ENCODE measurements around the gene DHRS2. TPM values are rescaled to one million over a fixed set of nuclear protein-coding genes. Genes with fewer than 3 reads are reported as not detected.
"Not testable (repeated sequence)": the region's sequence is repeated elsewhere in the genome, so short reads cannot be mapped to it uniquely, and the experiment has no call there.

The DHRS2 gene
- total and polyA plus RNA-seq, 5 donors from 2014 or later, result 0.25 TPM; not detected in 4

DNA sequence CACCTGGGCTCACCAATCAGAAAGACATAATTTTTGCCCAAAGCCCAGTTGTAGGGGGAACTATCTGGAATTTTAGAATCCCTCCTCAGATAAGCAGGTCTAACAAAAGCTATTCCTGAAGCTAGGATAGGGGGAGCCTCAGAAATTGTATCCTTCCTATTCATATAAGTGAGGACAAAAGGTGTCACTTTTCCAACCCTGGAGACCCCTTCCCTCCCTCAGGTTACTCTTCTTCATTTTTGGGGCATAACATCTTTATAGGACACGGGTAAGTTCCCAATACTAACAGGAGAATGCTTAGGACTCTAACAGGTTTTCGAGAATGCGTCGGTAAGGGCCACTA is 1.1 kb downstream of the DHRS2 start:
- H3K27me3 ChIP-seq (ENCODE audit: control insufficient read depth, insufficient read depth, low read length); H3K9me3 ChIP-seq (ENCODE audit: control insufficient read depth in 2 of 2, low read length in 2 of 2); H3K4me3 Mint-ChIP-seq; H3K4me1 Mint-ChIP-seq; H3K27ac ChIP-seq (ENCODE audit: insufficient read depth, low read length, poor library complexity, severe bottlenecking); ATAC-seq (ENCODE audit: low read depth in 2 of 2); H3K4me1 ChIP-seq (ENCODE audit: control insufficient read depth, insufficient read depth, low read length, poor library complexity, severe bottlenecking); H3K36me3 Mint-ChIP-seq; H3K27me3 Mint-ChIP-seq; H3K36me3 ChIP-seq (ENCODE audit: control insufficient read depth, insufficient read depth, low read length); H3K4me3 ChIP-seq (ENCODE audit: low read depth, low read length); H3K9me3 Mint-ChIP-seq; DNase-seq; H3K27ac Mint-ChIP-seq: not testable (repeated sequence)

DNA sequence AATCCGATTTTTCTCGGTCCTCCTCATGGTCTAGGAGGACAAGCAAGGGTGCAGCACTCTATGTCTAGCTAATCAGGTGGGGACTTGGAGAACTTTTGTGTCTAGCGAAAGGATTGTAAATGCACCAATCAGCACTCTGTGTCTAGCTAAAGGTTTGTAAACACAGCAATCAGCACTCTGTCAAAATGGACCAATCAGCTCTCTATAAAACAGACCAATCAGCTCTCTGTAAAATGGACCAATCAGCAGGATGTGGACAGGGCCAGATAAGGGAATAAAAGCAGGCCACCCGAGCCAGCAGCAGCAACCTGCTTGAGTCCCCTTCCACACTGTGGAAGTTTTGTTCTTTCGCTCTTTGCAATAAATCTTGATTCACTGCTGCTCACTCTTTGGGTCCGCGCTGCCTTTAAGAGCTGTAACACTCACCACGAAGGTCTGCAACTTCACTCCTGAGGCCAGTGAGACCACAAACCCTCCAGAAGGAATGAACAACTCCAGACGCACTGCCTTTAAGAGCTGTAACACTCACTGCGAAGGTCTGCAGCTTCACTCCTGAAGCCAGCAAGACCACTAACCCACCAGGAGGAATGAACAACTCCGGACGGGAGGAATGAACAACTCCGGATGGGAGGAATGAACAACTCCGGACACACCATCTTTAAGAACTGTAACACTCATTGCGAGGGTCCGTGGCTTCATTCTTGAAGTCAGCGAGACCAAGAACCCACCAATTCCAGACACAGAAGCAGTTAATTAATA is 1.7 kb downstream of the DHRS2 start:
- H3K27ac ChIP-seq (ENCODE audit: insufficient read depth, low read length, poor library complexity, severe bottlenecking); DNase-seq; H3K36me3 ChIP-seq (ENCODE audit: control insufficient read depth, insufficient read depth, low read length); H3K9me3 ChIP-seq (ENCODE audit: control insufficient read depth in 2 of 2, low read length in 2 of 2); H3K27me3 Mint-ChIP-seq; H3K4me1 ChIP-seq (ENCODE audit: control insufficient read depth, insufficient read depth, low read length, poor library complexity, severe bottlenecking); H3K27ac Mint-ChIP-seq; H3K27me3 ChIP-seq (ENCODE audit: control insufficient read depth, insufficient read depth, low read length); H3K36me3 Mint-ChIP-seq; ATAC-seq (ENCODE audit: low read depth in 2 of 2); H3K9me3 Mint-ChIP-seq; H3K4me1 Mint-ChIP-seq; H3K4me3 Mint-ChIP-seq; H3K4me3 ChIP-seq (ENCODE audit: low read depth, low read length): not testable (repeated sequence)

DNA sequence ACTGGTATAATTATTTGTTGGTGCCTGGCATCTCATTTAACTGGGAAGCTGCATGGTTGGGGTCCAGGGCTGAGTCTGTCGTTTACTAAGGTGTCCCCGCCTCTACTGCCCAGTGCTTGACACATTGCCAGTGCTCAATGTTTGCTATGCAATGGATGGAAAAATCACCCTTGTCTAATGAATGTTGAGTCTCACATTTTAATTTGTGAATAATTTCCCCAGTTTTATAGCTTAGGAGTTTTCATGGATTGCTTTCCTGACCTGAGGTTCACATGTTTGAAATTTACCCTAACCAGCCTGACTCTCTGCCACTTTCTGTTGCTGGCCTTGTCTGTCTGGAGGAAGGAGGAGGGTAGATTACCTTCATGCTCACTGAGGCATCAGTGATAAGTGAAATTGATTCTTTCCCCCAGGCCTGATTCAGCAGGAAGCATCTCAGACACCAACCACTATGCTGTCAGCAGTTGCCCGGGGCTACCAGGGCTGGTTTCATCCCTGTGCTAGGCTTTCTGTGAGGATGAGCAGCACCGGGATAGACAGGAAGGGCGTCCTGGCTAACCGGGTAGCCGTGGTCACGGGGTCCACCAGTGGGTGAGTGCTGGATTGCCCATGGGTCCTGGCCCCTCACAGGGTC is 2.4 kb downstream of the DHRS2 start:
- DNase-seq, result no peak
- H3K4me3 Mint-ChIP-seq, result no peak overlapping the region
- H3K4me1 Mint-ChIP-seq, result no peaks in the 10 kb centered on the region
- no peak overlapping the region for H3K4me3 ChIP-seq (ENCODE audit: low read depth, low read length)
- H3K4me1 ChIP-seq (ENCODE audit: control insufficient read depth, insufficient read depth, low read length, poor library complexity, severe bottlenecking), result no peaks in the 10 kb centered on the region
- ATAC-seq (ENCODE audit: low read depth in 2 of 2), result no peak
- no peaks in the 10 kb centered on the region for H3K9me3 ChIP-seq (ENCODE audit: control insufficient read depth in 2 of 2, low read length in 2 of 2)
- H3K27me3 ChIP-seq (ENCODE audit: control insufficient read depth, insufficient read depth, low read length), result no peaks in the 10 kb centered on the region
- H3K36me3 Mint-ChIP-seq, result no peaks in the 10 kb centered on the region
- no peaks in the 10 kb centered on the region for H3K36me3 ChIP-seq (ENCODE audit: control insufficient read depth, insufficient read depth, low read length)
- no peaks in the 10 kb centered on the region for H3K9me3 Mint-ChIP-seq
- no peaks in the 10 kb centered on the region for H3K27me3 Mint-ChIP-seq
- H3K27ac ChIP-seq (ENCODE audit: insufficient read depth, low read length, poor library complexity, severe bottlenecking), result no peak overlapping the region
- no peak overlapping the region for H3K27ac Mint-ChIP-seq

DNA sequence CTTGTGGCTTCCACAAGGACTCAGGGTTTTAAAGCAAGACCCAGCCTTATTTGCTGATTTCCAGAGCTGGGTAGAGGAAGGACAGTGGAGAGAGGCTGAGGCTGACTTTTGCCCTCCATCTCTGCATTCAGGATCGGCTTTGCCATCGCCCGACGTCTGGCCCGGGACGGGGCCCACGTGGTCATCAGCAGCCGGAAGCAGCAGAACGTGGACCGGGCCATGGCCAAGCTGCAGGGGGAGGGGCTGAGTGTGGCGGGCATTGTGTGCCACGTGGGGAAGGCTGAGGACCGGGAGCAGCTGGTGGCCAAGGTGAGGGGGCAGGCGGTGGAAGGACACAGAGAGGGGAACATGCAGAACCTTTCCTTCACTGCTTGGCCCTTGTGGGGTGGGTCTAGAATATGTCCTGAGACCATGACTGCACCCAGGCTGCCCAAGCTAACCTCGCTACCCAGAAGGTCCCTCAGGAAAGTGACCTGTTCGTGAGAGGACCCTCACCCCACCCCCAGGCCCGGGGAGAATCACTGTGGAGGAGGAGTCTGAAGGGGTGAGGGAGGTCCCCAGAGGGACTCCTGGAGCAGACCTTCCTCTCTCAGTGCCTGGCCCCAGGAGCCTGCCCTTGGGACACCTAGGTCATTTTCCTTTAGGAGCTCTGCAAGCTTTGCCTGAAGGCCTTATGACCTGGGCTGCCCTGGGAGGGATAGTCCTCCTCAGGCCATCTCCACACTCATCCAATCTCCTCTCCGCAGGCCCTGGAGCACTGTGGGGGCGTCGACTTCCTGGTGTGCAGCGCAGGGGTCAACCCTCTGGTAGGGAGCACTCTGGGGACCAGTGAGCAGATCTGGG is 3.1 kb downstream of the DHRS2 start:
- Histone ChIP-seq H3K4me3 (ENCODE audit: low read depth, low read length) (no peak overlapping the region), H3K9me3 (ENCODE audit: control insufficient read depth in 2 of 2, low read length in 2 of 2) (no peaks in the 10 kb centered on the region), H3K27me3 (ENCODE audit: control insufficient read depth, insufficient read depth, low read length) (no peaks in the 10 kb centered on the region), H3K27ac (ENCODE audit: insufficient read depth, low read length, poor library complexity, severe bottlenecking) (no peak overlapping the region), H3K4me1 (ENCODE audit: control insufficient read depth, insufficient read depth, low read length, poor library complexity, severe bottlenecking) (no peaks in the 10 kb centered on the region), H3K36me3 (ENCODE audit: control insufficient read depth, insufficient read depth, low read length) (no peaks in the 10 kb centered on the region)
- Mint-ChIP-seq H3K4me3 (no peak overlapping the region), H3K27ac (no peak overlapping the region), H3K36me3 (no peaks in the 10 kb centered on the region), H3K4me1 (no peaks in the 10 kb centered on the region), H3K9me3 (no peaks in the 10 kb centered on the region), H3K27me3 (no peaks in the 10 kb centered on the region)
- ATAC-seq (ENCODE audit: low read depth in 2 of 2) (no peak), DNase-seq (no peak)

DNA sequence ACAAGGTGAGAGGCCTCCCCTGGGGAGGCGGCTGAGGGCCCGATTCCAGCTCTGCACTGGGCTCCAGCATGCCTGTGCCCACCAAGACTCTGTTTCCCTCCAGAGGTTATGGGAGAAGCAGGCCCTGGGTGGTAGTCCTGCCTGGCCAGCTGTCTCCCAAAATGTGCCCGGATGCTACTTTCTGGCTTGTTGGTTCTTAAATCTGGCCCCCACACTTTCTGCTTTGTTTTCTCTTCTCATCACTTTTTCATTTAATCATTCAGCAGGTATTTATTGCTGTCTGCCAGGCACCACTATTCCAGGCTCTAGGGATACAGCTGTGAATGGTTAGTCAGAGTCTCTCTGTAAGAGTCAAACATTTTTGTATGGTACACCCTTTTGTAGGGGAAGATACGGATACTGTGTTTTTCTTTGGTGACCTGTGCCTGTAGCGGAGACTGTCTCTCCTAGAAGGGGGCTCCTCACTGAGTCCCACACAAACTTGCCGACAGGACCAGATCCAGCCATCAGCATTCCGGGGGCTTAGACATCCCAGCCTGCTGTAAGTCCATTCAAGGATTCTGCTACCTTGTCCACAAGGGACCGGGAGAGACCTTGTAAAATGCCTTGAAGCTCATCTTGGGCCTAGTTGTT is 3.8 kb downstream of the DHRS2 start:
- no peaks in the 10 kb centered on the region for H3K4me1 Mint-ChIP-seq
- H3K4me3 Mint-ChIP-seq, result no peak overlapping the region

DNA sequence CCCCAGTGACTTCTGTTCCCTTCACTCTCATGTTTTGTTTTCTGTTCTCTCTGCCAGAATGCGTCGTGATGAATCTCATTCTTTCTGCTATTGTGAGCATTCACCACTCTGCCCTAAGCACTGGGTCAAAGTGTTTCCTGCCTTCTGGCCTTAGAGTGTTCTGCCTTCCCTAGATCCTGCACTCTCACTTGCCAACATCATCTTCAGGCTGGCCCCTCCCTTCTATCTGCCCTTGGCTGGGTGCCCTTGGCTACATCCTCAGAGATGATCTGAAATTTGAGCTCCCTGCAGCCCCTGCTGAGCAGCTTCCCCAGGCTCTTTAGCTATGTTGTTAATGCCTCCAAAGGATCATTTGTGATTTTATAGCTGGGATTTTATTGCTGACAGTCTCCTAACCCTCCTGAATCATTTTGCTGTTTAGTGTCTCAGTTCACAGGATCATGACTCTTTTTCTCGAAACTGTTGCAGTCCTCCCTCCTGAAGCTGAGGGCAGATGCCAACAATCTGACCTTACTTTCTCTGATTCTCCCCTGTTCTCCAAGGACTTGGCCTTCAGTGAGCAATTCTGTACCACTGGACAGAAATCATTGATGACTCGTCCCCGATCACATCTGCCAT is 4.5 kb downstream of the DHRS2 start:
- Histone ChIP-seq H3K9me3 (ENCODE audit: control insufficient read depth in 2 of 2, low read length in 2 of 2) (no peaks in the 10 kb centered on the region), H3K36me3 (ENCODE audit: control insufficient read depth, insufficient read depth, low read length) (no peaks in the 10 kb centered on the region), H3K4me1 (ENCODE audit: control insufficient read depth, insufficient read depth, low read length, poor library complexity, severe bottlenecking) (no peaks in the 10 kb centered on the region), H3K27me3 (ENCODE audit: control insufficient read depth, insufficient read depth, low read length) (no peaks in the 10 kb centered on the region), H3K27ac (ENCODE audit: insufficient read depth, low read length, poor library complexity, severe bottlenecking) (no peak overlapping the region), H3K4me3 (ENCODE audit: low read depth, low read length) (no peak overlapping the region)
- Mint-ChIP-seq H3K9me3 (no peaks in the 10 kb centered on the region), H3K4me1 (no peaks in the 10 kb centered on the region), H3K27ac (no peak overlapping the region), H3K4me3 (no peak overlapping the region), H3K27me3 (no peaks in the 10 kb centered on the region), H3K36me3 (no peaks in the 10 kb centered on the region)
- DNase-seq, result no peak
- no peak for ATAC-seq (ENCODE audit: low read depth in 2 of 2)

More for the DNA sequence above, 3.8 kb downstream of the DHRS2 start:
- Histone ChIP-seq H3K27ac (ENCODE audit: insufficient read depth, low read length, poor library complexity, severe bottlenecking) (no peak overlapping the region), H3K27me3 (ENCODE audit: control insufficient read depth, insufficient read depth, low read length) (no peaks in the 10 kb centered on the region), H3K4me3 (ENCODE audit: low read depth, low read length) (no peak overlapping the region), H3K36me3 (ENCODE audit: control insufficient read depth, insufficient read depth, low read length) (no peaks in the 10 kb centered on the region), H3K9me3 (ENCODE audit: control insufficient read depth in 2 of 2, low read length in 2 of 2) (no peaks in the 10 kb centered on the region), H3K4me1 (ENCODE audit: control insufficient read depth, insufficient read depth, low read length, poor library complexity, severe bottlenecking) (no peaks in the 10 kb centered on the region)
- ATAC-seq (ENCODE audit: low read depth in 2 of 2) (no peak), DNase-seq (no peak)
- Mint-ChIP-seq H3K27me3 (no peaks in the 10 kb centered on the region), H3K9me3 (no peaks in the 10 kb centered on the region), H3K27ac (no peak overlapping the region), H3K36me3 (no peaks in the 10 kb centered on the region)

DNA sequence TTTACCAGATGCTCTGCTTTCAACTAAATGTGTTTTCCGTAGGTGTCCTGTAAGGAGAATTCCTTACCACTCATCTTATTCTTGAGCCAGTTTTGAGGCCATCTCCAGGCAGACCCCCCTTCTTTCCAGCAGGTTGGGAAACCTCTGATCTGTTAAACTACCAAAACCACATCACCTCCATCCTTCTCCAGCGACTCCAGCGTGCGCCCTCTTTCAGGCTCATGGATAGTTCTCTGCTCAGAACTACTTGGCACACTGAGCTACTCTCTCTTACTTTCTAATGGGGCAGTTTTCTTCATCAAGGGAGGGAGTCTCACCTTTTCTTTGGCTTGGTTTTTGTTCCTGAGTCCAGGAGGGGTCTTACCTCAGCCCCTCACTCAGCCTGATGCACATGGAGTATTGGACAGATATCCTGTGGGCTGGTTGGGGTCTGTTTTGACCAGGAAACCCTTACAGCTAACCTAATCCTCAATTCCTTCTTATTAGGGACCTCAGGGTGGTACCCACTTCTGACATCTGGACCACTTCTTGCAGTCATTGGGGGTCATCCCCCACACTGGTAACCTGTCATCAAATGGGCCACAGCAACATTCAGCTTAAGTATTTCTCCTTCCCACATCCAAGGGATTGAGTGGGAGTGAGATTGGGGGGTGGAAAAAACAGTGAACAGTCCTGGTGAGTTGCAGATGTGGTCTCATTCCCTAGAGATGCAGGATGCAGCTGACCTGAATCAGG is 5.2 kb downstream of the DHRS2 start:
- Histone ChIP-seq H3K4me3 (ENCODE audit: low read depth, low read length) (no peak overlapping the region), H3K27me3 (ENCODE audit: control insufficient read depth, insufficient read depth, low read length) (no peaks in the 10 kb centered on the region), H3K4me1 (ENCODE audit: control insufficient read depth, insufficient read depth, low read length, poor library complexity, severe bottlenecking) (no peaks in the 10 kb centered on the region), H3K27ac (ENCODE audit: insufficient read depth, low read length, poor library complexity, severe bottlenecking) (no peak overlapping the region), H3K36me3 (ENCODE audit: control insufficient read depth, insufficient read depth, low read length) (no peaks in the 10 kb centered on the region), H3K9me3 (ENCODE audit: control insufficient read depth in 2 of 2, low read length in 2 of 2) (no peaks in the 10 kb centered on the region)
- no peak for DNase-seq
- Mint-ChIP-seq H3K27me3 (no peaks in the 10 kb centered on the region), H3K36me3 (no peaks in the 10 kb centered on the region), H3K4me1 (no peaks in the 10 kb centered on the region), H3K27ac (no peak overlapping the region), H3K4me3 (no peak overlapping the region), H3K9me3 (no peaks in the 10 kb centered on the region)
- no peak for ATAC-seq (ENCODE audit: low read depth in 2 of 2)
